ENCODE measurements around the gene RAP1B.

DNA sequence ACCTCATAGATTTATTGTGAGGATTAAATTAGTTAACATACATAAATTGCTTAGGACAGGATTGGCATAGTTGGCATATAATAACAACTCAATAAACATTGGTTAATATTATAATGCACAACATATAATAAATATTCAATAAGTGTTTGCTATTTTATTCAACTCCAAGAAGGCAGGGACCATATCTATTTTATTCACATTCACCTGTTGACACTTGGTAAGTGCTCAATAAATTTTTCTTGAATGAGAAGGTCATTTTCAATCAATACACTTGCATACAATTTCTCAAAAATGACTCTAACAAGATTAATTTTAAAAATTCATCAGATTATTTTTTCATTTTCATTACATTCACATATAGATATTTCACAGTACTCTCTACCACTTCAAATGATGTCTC is 63.7 kb downstream of the RAP1B start:
- TF ChIP-seq L3MBTL2 (conservative IDR thresholded peaks at IDR 0.05) (no peak), FOXM1 (IDR thresholded peaks at IDR 0.05; ENCODE audit: borderline replicate concordance) (no peak), SP1 (IDR thresholded peaks at IDR 0.05) (no peak), FOXA1 (IDR thresholded peaks at IDR 0.05) (no peak), BHLHE40 (IDR thresholded peaks at IDR 0.05; ENCODE audit: borderline replicate concordance) (no peak), TARDBP (IDR thresholded peaks at IDR 0.05) (no peak)

Measured in HEK293T (cell line).